Sigmoid colon (tissue), 7 donors: ENCODE data around the gene MTSS2. TPM values are rescaled to one million over a fixed set of nuclear protein-coding genes. Genes with fewer than 3 reads are reported as not detected.
"Not testable (repeated sequence)": the region's sequence is repeated elsewhere in the genome, so short reads cannot be mapped to it uniquely, and the experiment has no call there.

ENCODE experiments used
- DNase-seq: peaks from one replicate; pipeline ENCODE4 v3.0.0-alpha.2; 2019
- H3K27ac ChIP-seq, 4 donors: fragments of 200-600 bp; sonication (generic); one replicate each; pipeline ENCODE4 v1.5.1; 2016 to 2019; ENCODE audit warnings: mild to moderate bottlenecking in 1 of 4
- H3K27me3 ChIP-seq, 3 donors: fragments of 200-600 bp; sonication (generic); one replicate each; pipeline ENCODE4 v1.5.1; 2019; ENCODE audit warnings: mild to moderate bottlenecking in 1 of 3
- H3K36me3 ChIP-seq, 4 donors: fragments of 200-600 bp; sonication (generic); one replicate each; pipeline ENCODE4 v1.5.1; 2016 to 2019
- H3K4me1 ChIP-seq, 4 donors: fragments of 200-600 bp; sonication (generic); one replicate each; pipeline ENCODE4 v1.5.1; 2017 to 2019
- H3K4me3 ChIP-seq, 4 donors: fragments of 200-600 bp; sonication (generic); one replicate each; pipeline ENCODE4 v1.5.1; 2017 to 2019; ENCODE audit warnings: mild to moderate bottlenecking in 2 of 4, moderate library complexity in 1 of 4
- H3K9me3 ChIP-seq, 4 donors: fragments of 200-600 bp in 3 of 4; sonication (generic) in 3 of 4; one replicate each; pipeline versions ENCODE4 v1.5.1 to v1.6.1; 2013 to 2019
- CTCF ChIP-seq, 4 experiments: fragments of 450-650 bp in 3 of 4; fragments of 200-600 bp in 1 of 4; IDR thresholded peaks; one replicate each; pipeline ENCODE4 v1.5.1; 2016 to 2019; ENCODE audit warnings: antibody characterized with exemption in 4 of 4, mild to moderate bottlenecking in 3 of 4, moderate library complexity in 2 of 4
- EP300 ChIP-seq, 4 donors: sonication (generic); formaldehyde crosslinking; IDR thresholded peaks; one replicate each; pipeline ENCODE4 v1.6.1; 2017; ENCODE audit warnings: antibody characterized with exemption in 4 of 4
- POLR2A ChIP-seq, 2 donors: fragments of 450-650 bp; IDR thresholded peaks; one replicate each; pipeline ENCODE4 v1.6.1; 2016; ENCODE audit warnings: antibody characterized with exemption in 2 of 2, mild to moderate bottlenecking in 2 of 2, moderate library complexity in 2 of 2
- POLR2AphosphoS5 ChIP-seq, 4 donors: sonication (generic); formaldehyde crosslinking; IDR thresholded peaks; one replicate each; pipeline ENCODE4 v1.6.1; 2017; ENCODE audit warnings: antibody characterized with exemption in 4 of 4
- WGBS, 2 donors: extraction: QIAGEN DNeasy Blood & Tissue Kit; methylation state at CpG; one replicate each; pipeline ENCODE4 v1.1.7; 2013; 5-methylcytosine and 5-hydroxymethylcytosine counted together
- intact Hi-C: fragments of 100-400 bp; cut with DNase I; formaldehyde crosslinking; loops from one replicate; pipeline ENCODE4 v1.15.1; 2023
- polyA plus RNA-seq, 3 donors: library from polyadenylated mRNA; stranded (reverse); fragments of 200-250 nt; gene quantifications; one replicate each; pipeline ENCODE4 v1.2.3, GENCODE V29; 2013
- total RNA-seq, 4 donors: library from RNA; depleted of rRNA; stranded (reverse); fragments of >200 nt; gene quantifications; one replicate each; pipeline ENCODE4 v1.1.0, GENCODE V29; 2016
- donor health status: healthy with polysubstance abuse.
- donor health status: Bipolar disorder and iron deficiency.
- donor health status: healthy.

MTSS2 gene
- total and polyA plus RNA-seq, 7 donors: 5.4 to 100.0 (median 36.4) TPM

DNA sequence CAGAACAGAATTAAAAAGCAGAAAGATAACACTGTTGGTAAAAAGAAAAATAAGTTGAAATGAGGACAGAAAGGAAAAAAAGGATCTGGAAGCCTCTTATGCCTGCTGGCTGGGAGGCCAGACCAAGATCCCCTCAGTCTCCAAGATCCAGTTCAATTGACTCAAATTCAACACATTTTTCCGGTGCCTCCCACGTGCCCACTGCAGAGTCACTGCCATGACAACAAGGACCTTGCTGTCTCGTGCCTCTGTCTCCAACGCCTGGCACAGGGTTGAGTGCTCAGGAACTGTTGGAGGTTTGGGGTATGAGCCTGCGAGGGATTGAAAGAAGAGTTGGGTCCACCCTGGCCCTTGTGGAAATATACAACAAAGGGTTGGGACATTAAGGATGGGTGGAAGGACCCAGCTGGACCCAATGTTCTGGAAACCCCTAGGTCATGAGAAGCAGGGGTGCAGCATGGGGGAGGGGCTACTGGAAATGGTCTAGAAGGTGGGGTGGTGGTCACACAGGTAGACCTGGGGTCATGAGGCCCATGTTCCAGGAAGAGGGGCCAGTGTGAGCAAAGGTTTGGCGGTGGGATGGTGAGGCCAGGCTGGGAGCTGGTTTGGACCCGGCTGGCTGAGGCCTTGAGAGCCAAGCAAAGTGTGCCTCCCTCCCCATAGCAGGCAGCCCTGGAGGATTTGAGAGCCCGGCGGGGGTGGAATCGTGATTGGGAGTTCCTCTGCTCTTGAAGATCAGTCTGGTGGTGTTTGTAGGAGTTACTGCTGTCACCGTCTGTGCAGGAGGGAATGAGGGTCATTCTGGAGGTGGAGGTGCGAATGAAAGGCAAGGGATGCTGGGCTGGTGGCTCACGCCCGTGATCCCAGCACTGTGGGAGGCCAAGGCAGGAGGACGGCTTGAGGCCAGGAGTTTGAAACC, 38.2 kb downstream of the MTSS2 start:
- Histone ChIP-seq H3K4me1 (peaks cover 0 to 6% (median 0%) of the 10 kb centered on the region in 4 donors), H3K36me3 (no peaks in the 10 kb centered on the region), H3K4me3 (no peak overlapping the region), H3K9me3 (no peaks in the 10 kb centered on the region), H3K27ac (peak overlapping the region in 2 of 4 donors; percentile 9 to 65), H3K27me3 (no peaks in the 10 kb centered on the region)
- DNase-seq: no peak
- TF ChIP-seq CTCF (IDR thresholded peaks at IDR 0.05) (no peak), EP300 (IDR thresholded peaks at IDR 0.05) (no peak), POLR2A (IDR thresholded peaks at IDR 0.05) (no peak), POLR2AphosphoS5 (IDR thresholded peaks at IDR 0.05) (no peak)
- WGBS, 2 donors: 88 to 89% methylated on average over 15 of the region's 15 CpGs
- intact Hi-C loops: no loop called here

DNA sequence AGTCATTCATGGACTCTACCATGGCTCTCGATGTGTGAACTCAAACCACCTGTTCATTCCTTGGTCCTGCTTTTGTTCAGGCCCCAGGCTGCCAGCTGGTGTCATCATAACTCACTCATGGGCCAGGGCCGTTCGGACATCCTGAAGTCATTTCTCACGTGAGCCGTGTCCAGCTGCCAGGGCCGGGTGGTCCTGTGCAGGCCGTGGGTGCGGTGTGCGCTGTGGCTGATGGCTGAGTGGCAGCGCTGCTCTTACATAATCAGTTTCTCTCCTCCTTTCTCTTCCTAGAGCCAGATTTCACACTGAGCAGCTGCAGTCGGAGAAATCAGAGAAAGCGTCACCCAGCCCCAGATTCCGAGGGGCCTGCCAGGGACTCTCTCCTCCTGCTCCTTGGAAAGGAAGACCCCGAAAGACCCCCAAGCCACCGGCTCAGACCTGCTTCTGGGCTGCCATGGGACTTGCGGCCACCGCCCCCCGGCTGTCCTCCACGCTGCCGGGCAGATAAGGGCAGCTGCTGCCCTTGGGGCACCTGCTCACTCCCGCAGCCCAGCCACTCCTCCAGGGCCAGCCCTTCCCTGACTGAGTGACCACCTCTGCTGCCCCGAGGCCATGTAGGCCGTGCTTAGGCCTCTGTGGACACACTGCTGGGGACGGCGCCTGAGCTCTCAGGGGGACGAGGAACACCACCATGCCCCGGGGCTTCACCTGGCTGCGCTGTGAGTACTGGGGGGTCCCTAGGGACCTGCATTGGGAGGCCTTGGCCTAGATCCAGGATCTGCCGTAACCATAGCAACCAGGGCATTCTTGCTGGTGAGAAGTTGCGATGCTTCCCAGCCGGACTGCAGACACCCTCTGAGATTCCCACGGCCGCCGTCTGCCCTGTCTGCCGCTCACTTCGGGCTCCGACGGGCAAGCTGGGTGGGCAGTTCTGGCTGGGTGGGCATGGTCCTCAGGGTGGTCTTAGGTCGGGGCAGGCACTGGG, 39.3 kb downstream of the MTSS2 start, which contains the start of gene IL34:
Gene IL34 (plus strand): TSS at position 300 of the 982 bp plus-strand sequence. CDS start 389 bp downstream, at position 689.
- H3K36me3 ChIP-seq: no peaks in the 10 kb centered on the region
- peak within 1 kb of the TSS in 1 of 4 donors; percentile 2 for H3K4me3 ChIP-seq
- peaks cover 0 to 6% (median 0%) of the 10 kb centered on the region in 4 donors for H3K4me1 ChIP-seq
- no peak for TF ChIP-seq POLR2A (IDR thresholded peaks at IDR 0.05)
- no peak for TF ChIP-seq EP300 (IDR thresholded peaks at IDR 0.05)
- no peak for TF ChIP-seq CTCF (IDR thresholded peaks at IDR 0.05)
- TF ChIP-seq POLR2AphosphoS5 (IDR thresholded peaks at IDR 0.05): no peak
- intact Hi-C loops: no loop called here
- H3K27ac ChIP-seq: peak within 1 kb of the TSS; percentile 7 to 65 (median 50)
- no peaks in the 10 kb centered on the region for H3K27me3 ChIP-seq
- H3K9me3 ChIP-seq: no peaks in the 10 kb centered on the region
- 86 to 87% methylated on average over 39 of the region's 39 CpGs for WGBS, 2 donors
- DNase-seq: peak; percentile 77

GRCh38 chr16:70644763-70645597, 40.9 kb downstream of the MTSS2 start:
- 76% methylated on average over 10 of the region's 10 CpGs for WGBS, 2 donors
- TF ChIP-seq POLR2AphosphoS5 (IDR thresholded peaks at IDR 0.05): no peak
- no peak for TF ChIP-seq POLR2A (IDR thresholded peaks at IDR 0.05)
- TF ChIP-seq CTCF (IDR thresholded peaks at IDR 0.05): no peak
- no peak for TF ChIP-seq EP300 (IDR thresholded peaks at IDR 0.05)
- Histone ChIP-seq H3K36me3 (no peaks in the 10 kb centered on the region), H3K27ac (no peak overlapping the region), H3K4me3 (no peak overlapping the region), H3K4me1 (peaks cover 0 to 8% (median under 1%) of the 10 kb centered on the region in 4 donors), H3K27me3 (no peaks in the 10 kb centered on the region), H3K9me3 (no peaks in the 10 kb centered on the region)
- intact Hi-C loops: no loop called here
- no peak for DNase-seq

- H3K27me3 ChIP-seq, H3K36me3 ChIP-seq, H3K4me3 ChIP-seq, H3K27ac ChIP-seq, DNase-seq, intact Hi-C loops, H3K9me3 ChIP-seq: not testable (repeated sequence)
- WGBS, 2 donors: 83 to 84% methylated on average over 7 of the region's 7 CpGs
- peaks cover 0 to 23% (median 6%) of the 10 kb centered on the region in 4 donors for H3K4me1 ChIP-seq
Measured at GRCh38 chr16:70643264-70643663, 42.6 kb downstream of the MTSS2 start.
